ENCODE measurements around the gene CASP8AP2. TPM values are rescaled to one million over a fixed set of nuclear protein-coding genes. Genes with fewer than 3 reads are reported as not detected.
"Not testable (repeated sequence)": the region's sequence is repeated elsewhere in the genome, so short reads cannot be mapped to it uniquely, and the experiment has no call there.

CASP8AP2 gene
- total RNA-seq, 1 donor = 16.7 TPM

GRCh38 chr6:89803271-89803670 lies 26.4 kb upstream of the CASP8AP2 start:
- H3K4me3 ChIP-seq (ENCODE audit: low read length) = no peak overlapping the region
- H3K4me1 ChIP-seq (ENCODE audit: insufficient read depth, low read length) = no peaks in the 10 kb centered on the region
- H3K27me3 ChIP-seq (ENCODE audit: insufficient read depth, low read length) = no peaks in the 10 kb centered on the region
- H3K9me3 ChIP-seq (ENCODE audit: low read depth, low read length) = no peaks in the 10 kb centered on the region

GRCh38 chr6:89805814-89806371 lies 23.8 kb upstream of the CASP8AP2 start:
- H3K4me1 ChIP-seq (ENCODE audit: insufficient read depth, low read length) = no peaks in the 10 kb centered on the region
- H3K9me3 ChIP-seq (ENCODE audit: low read depth, low read length) = no peaks in the 10 kb centered on the region
- H3K4me3 ChIP-seq (ENCODE audit: low read length) = no peak overlapping the region
- H3K27me3 ChIP-seq (ENCODE audit: insufficient read depth, low read length) = no peaks in the 10 kb centered on the region

- Histone ChIP-seq H3K4me3 (ENCODE audit: low read length) (no peak overlapping the region), H3K9me3 (ENCODE audit: low read depth, low read length) (no peaks in the 10 kb centered on the region), H3K27me3 (ENCODE audit: insufficient read depth, low read length) (no peaks in the 10 kb centered on the region), H3K4me1 (ENCODE audit: insufficient read depth, low read length) (no peaks in the 10 kb centered on the region)
Measured at GRCh38 chr6:89807581-89807980, 22.1 kb upstream of the CASP8AP2 start.

- H3K27me3 ChIP-seq (ENCODE audit: insufficient read depth, low read length); H3K9me3 ChIP-seq (ENCODE audit: low read depth, low read length); H3K4me3 ChIP-seq (ENCODE audit: low read length): not testable (repeated sequence)
- peaks cover 12% of the 10 kb centered on the region for H3K4me1 ChIP-seq (ENCODE audit: insufficient read depth, low read length)
Measured at GRCh38 chr6:89813422-89813821, 16.3 kb upstream of the CASP8AP2 start.

- Histone ChIP-seq H3K27me3 (ENCODE audit: insufficient read depth, low read length) (no peaks in the 10 kb centered on the region), H3K4me1 (ENCODE audit: insufficient read depth, low read length) (peaks cover 26% of the 10 kb centered on the region), H3K9me3 (ENCODE audit: low read depth, low read length) (no peaks in the 10 kb centered on the region), H3K4me3 (ENCODE audit: low read length) (no peak overlapping the region)
Measured at GRCh38 chr6:89817481-89817880, 12.2 kb upstream of the CASP8AP2 start.

GRCh38 chr6:89818977-89819335 lies 10.7 kb upstream of the CASP8AP2 start:
- H3K9me3 ChIP-seq (ENCODE audit: low read depth, low read length) = no peaks in the 10 kb centered on the region
- H3K4me1 ChIP-seq (ENCODE audit: insufficient read depth, low read length) = peaks cover 26% of the 10 kb centered on the region
- H3K27me3 ChIP-seq (ENCODE audit: insufficient read depth, low read length) = no peaks in the 10 kb centered on the region
- peak overlapping the region; percentile 65 for H3K4me3 ChIP-seq (ENCODE audit: low read length)

- peaks cover 26% of the 10 kb centered on the region for H3K4me1 ChIP-seq (ENCODE audit: insufficient read depth, low read length)
- H3K27me3 ChIP-seq (ENCODE audit: insufficient read depth, low read length) = no peaks in the 10 kb centered on the region
- H3K9me3 ChIP-seq (ENCODE audit: low read depth, low read length) = no peaks in the 10 kb centered on the region
- peak within 1 kb of the TSS; percentile 65 for H3K4me3 ChIP-seq (ENCODE audit: low read length)
Measured at GRCh38 chr6:89819336-89820130, 10.1 kb upstream of the CASP8AP2 start, which contains the start of gene MDN1. TSS of gene MDN1 (minus strand) at chr6:89819794. CDS start at chr6:89819607, 187 bp downstream.

GRCh38 chr6:89826029-89826528 lies 3.6 kb upstream of the CASP8AP2 start:
- no peak overlapping the region for H3K4me3 ChIP-seq (ENCODE audit: low read length)
- H3K27me3 ChIP-seq (ENCODE audit: insufficient read depth, low read length) = no peaks in the 10 kb centered on the region
- no peaks in the 10 kb centered on the region for H3K9me3 ChIP-seq (ENCODE audit: low read depth, low read length)
- peaks cover 16% of the 10 kb centered on the region for H3K4me1 ChIP-seq (ENCODE audit: insufficient read depth, low read length)

GRCh38 chr6:89828475-89828987 lies 1.1 kb upstream of the CASP8AP2 start:
- peak overlapping the region; percentile 96 for H3K4me3 ChIP-seq (ENCODE audit: low read length)
- not testable (repeated sequence) for H3K9me3 ChIP-seq (ENCODE audit: low read depth, low read length); H3K27me3 ChIP-seq (ENCODE audit: insufficient read depth, low read length)
- peaks cover 19% of the 10 kb centered on the region for H3K4me1 ChIP-seq (ENCODE audit: insufficient read depth, low read length)

GRCh38 chr6:89828988-89829471 lies 650 bp upstream of the CASP8AP2 start:
- H3K4me1 ChIP-seq (ENCODE audit: insufficient read depth, low read length) = peaks cover 19% of the 10 kb centered on the region
- peak overlapping the region; percentile 96 for H3K4me3 ChIP-seq (ENCODE audit: low read length)

GRCh38 chr6:89830170-89830809 lies 610 bp downstream of the CASP8AP2 start:
- Histone ChIP-seq H3K4me3 (ENCODE audit: low read length) (peak overlapping the region; percentile 96), H3K27me3 (ENCODE audit: insufficient read depth, low read length) (no peaks in the 10 kb centered on the region), H3K4me1 (ENCODE audit: insufficient read depth, low read length) (peaks cover 32% of the 10 kb centered on the region), H3K9me3 (ENCODE audit: low read depth, low read length) (no peaks in the 10 kb centered on the region)

More at GRCh38 chr6:89828988-89829471, 650 bp upstream of the CASP8AP2 start:
- H3K9me3 ChIP-seq (ENCODE audit: low read depth, low read length) = no peaks in the 10 kb centered on the region
- H3K27me3 ChIP-seq (ENCODE audit: insufficient read depth, low read length) = no peaks in the 10 kb centered on the region

- Histone ChIP-seq H3K9me3 (ENCODE audit: low read depth, low read length) (no peaks in the 10 kb centered on the region), H3K4me1 (ENCODE audit: insufficient read depth, low read length) (peaks cover 36% of the 10 kb centered on the region), H3K27me3 (ENCODE audit: insufficient read depth, low read length) (no peaks in the 10 kb centered on the region)
Measured at GRCh38 chr6:89834884-89835792, 5.5 kb downstream of the CASP8AP2 start.

GRCh38 chr6:89836639-89837222 lies 7.1 kb downstream of the CASP8AP2 start:
- peaks cover 30% of the 10 kb centered on the region for H3K4me1 ChIP-seq (ENCODE audit: insufficient read depth, low read length)
- H3K27me3 ChIP-seq (ENCODE audit: insufficient read depth, low read length) = no peaks in the 10 kb centered on the region
- no peaks in the 10 kb centered on the region for H3K9me3 ChIP-seq (ENCODE audit: low read depth, low read length)
- H3K4me3 ChIP-seq (ENCODE audit: low read length) = no peak overlapping the region

More at GRCh38 chr6:89834884-89835792, 5.5 kb downstream of the CASP8AP2 start:
- no peak overlapping the region for H3K4me3 ChIP-seq (ENCODE audit: low read length)

- Histone ChIP-seq H3K9me3 (ENCODE audit: low read depth, low read length) (no peaks in the 10 kb centered on the region), H3K4me1 (ENCODE audit: insufficient read depth, low read length) (peaks cover 14% of the 10 kb centered on the region), H3K4me3 (ENCODE audit: low read length) (no peak overlapping the region), H3K27me3 (ENCODE audit: insufficient read depth, low read length) (no peaks in the 10 kb centered on the region)
Measured at GRCh38 chr6:89840538-89840937, 10.9 kb downstream of the CASP8AP2 start.

All from mononuclear cell (primary cell).